Chondrocyte (in vitro differentiated cells): ENCODE data around the gene CD247. TPM values are rescaled to one million over a fixed set of nuclear protein-coding genes. Genes with fewer than 3 reads are reported as not detected.

Source experiments
- DNase-seq: peaks from one replicate; pipeline ENCODE4 v3.0.0; 2021; ENCODE audit warnings: mixed read lengths, low spot score
- H3K27ac Mint-ChIP-seq: one replicate; pipeline ENCODE4 v1.8.0; 2021; ENCODE audit warnings: mild to moderate bottlenecking, moderate library complexity, mixed read lengths; ENCODE audit not compliant: unreplicated experiment
- H3K27me3 Mint-ChIP-seq: 2 replicates; pipeline ENCODE4 v1.8.0; 2021; ENCODE audit warnings: low read depth, mixed read lengths
- H3K36me3 Mint-ChIP-seq: 2 replicates; pipeline ENCODE4 v1.8.0; 2021; ENCODE audit warnings: low read depth, mixed read lengths
- H3K4me1 Mint-ChIP-seq: 2 replicates; pipeline ENCODE4 v1.8.0; 2021; ENCODE audit warnings: low read depth, mild to moderate bottlenecking, mixed read lengths
- H3K4me3 Mint-ChIP-seq: one replicate; pipeline ENCODE4 v1.8.0; 2021; ENCODE audit warnings: mild to moderate bottlenecking, moderate library complexity, mixed read lengths; ENCODE audit not compliant: unreplicated experiment
- H3K9me3 Mint-ChIP-seq: 2 replicates; pipeline ENCODE4 v1.8.0; 2021; ENCODE audit warnings: low read depth, mixed read lengths
- CTCF ChIP-seq: fragments of 200-600 bp; sonication (generic); IDR thresholded peaks from 2 replicates; pipeline ENCODE4 v1.5.0; 2021; ENCODE audit warnings: antibody characterized with exemption, mild to moderate bottlenecking, moderate library complexity
- total RNA-seq: library from RNA; stranded (reverse); gene quantifications from 3 replicates; pipeline ENCODE4 v1.2.1, GENCODE V29; 2021

Gene CD247
- total RNA-seq, 1 donor from 2014 or later, result not detected

- Mint-ChIP-seq H3K4me1 (no peaks in the 10 kb centered on the region), H3K36me3 (no peaks in the 10 kb centered on the region), H3K9me3 (peaks cover 5% of the 10 kb centered on the region), H3K27me3 (peaks cover 32% of the 10 kb centered on the region), H3K27ac (no peak overlapping the region), H3K4me3 (no peak overlapping the region)
- DNase-seq, result no peak
- TF ChIP-seq CTCF, result no peak
These were observed 42.3 kb downstream of the CD247 start for GRCh38 chr1:167476061-167476460.

DNA sequence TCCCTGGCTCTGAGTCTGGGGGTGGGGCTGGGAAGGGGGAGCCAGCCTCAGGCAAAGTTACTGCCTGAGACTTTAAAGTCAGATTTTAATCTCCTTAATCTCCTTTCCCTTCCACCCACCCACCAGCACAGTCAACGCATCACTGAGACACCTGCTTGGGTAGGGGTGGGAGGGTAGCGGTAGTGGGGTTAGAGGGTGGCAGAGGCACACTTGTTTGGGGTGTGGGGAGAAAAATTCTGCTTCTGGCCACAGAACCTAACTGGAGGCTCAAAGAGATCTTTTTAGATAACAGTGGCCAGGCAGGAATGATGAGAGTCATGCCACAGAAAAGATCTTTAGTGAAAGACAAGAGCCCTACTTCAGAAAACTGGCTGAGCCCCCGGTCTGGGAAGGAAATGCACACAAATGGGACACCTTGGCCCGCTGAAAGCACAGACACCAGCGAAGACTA is 44.1 kb downstream of the CD247 start:
- peaks cover 25% of the 10 kb centered on the region for H3K27me3 Mint-ChIP-seq
- H3K36me3 Mint-ChIP-seq, result no peaks in the 10 kb centered on the region
- no peak for TF ChIP-seq CTCF
- DNase-seq, result no peak
- no peak overlapping the region for H3K27ac Mint-ChIP-seq
- no peak overlapping the region for H3K4me3 Mint-ChIP-seq
- no peaks in the 10 kb centered on the region for H3K4me1 Mint-ChIP-seq
- H3K9me3 Mint-ChIP-seq, result peaks cover 5% of the 10 kb centered on the region

DNA sequence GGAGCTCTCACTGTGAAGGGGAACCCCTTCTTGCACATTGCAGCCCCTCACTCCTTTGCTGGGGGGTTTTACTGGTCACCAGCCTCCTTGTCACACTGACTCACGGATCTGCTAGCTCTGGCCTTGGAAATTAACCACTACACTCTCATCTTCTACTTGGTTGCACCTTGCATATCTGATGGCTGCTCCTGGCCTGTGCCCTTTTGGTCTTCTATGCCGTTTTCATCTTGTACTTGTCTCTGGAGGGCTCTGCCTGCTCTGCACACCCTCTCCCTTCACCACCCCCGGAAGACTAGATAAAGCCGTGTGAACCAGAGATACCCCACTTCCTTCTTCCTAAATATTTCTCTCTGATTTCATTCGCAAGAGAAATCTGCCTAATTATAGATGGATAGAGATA is 44.6 kb downstream of the CD247 start:
- H3K36me3 Mint-ChIP-seq, result no peaks in the 10 kb centered on the region
- H3K9me3 Mint-ChIP-seq, result peaks cover 5% of the 10 kb centered on the region
- no peak overlapping the region for H3K27ac Mint-ChIP-seq
- H3K4me1 Mint-ChIP-seq, result no peaks in the 10 kb centered on the region
- no peak for DNase-seq
- peaks cover 23% of the 10 kb centered on the region for H3K27me3 Mint-ChIP-seq
- no peak for TF ChIP-seq CTCF
- H3K4me3 Mint-ChIP-seq, result no peak overlapping the region

GRCh38 chr1:167472752-167473521 is 45.4 kb downstream of the CD247 start:
- Mint-ChIP-seq H3K27ac (no peak overlapping the region), H3K27me3 (peaks cover 18% of the 10 kb centered on the region), H3K36me3 (no peaks in the 10 kb centered on the region), H3K4me1 (no peaks in the 10 kb centered on the region), H3K4me3 (no peak overlapping the region), H3K9me3 (peaks cover 5% of the 10 kb centered on the region)
- TF ChIP-seq CTCF, result no peak
- DNase-seq, result no peak

GRCh38 chr1:167471568-167471967 is 46.8 kb downstream of the CD247 start:
- TF ChIP-seq CTCF, result no peak
- Mint-ChIP-seq H3K9me3 (peaks cover 5% of the 10 kb centered on the region), H3K36me3 (no peaks in the 10 kb centered on the region), H3K27me3 (peaks cover 11% of the 10 kb centered on the region), H3K4me1 (no peaks in the 10 kb centered on the region), H3K27ac (no peak overlapping the region), H3K4me3 (no peak overlapping the region)
- DNase-seq, result no peak
